Thyroid gland (tissue), 4 donors: Measurements from ENCODE around the gene EP400. TPM values are rescaled to one million over a fixed set of nuclear protein-coding genes. Genes with fewer than 3 reads are reported as not detected.

Experiments
- DNase-seq, 2 donors: peaks; one replicate each; pipeline ENCODE4 v3.0.0-alpha.2; 2019
- H3K27ac ChIP-seq, 3 donors: fragments of 200-600 bp; sonication (generic); 1 replicate in 2 of 3; 2 replicates in 1 of 3; pipeline ENCODE4 v1.5.1; 2016 to 2019; ENCODE audit warnings: mild to moderate bottlenecking in 1 of 3, moderate library complexity in 1 of 3
- H3K27me3 ChIP-seq: fragments of 200-600 bp; sonication (generic); one replicate; pipeline ENCODE4 v1.5.1; 2019
- H3K36me3 ChIP-seq, 2 donors: fragments of 200-600 bp; sonication (generic); one replicate each; pipeline ENCODE4 v1.5.1; 2016 to 2019
- H3K4me1 ChIP-seq, 2 donors: fragments of 200-600 bp; sonication (generic); one replicate each; pipeline ENCODE4 v1.5.1; 2017 to 2019
- H3K4me3 ChIP-seq, 3 donors: fragments of 200-600 bp; sonication (generic); replicated peaks in 1 of 3; 1 replicate in 2 of 3; 2 replicates in 1 of 3; pipeline ENCODE4 v1.5.1; 2016; ENCODE audit warnings: mild to moderate bottlenecking in 1 of 3
- H3K9me3 ChIP-seq: fragments of 200-600 bp; sonication (generic); one replicate; pipeline ENCODE4 v1.5.1; 2017
- POLR2A ChIP-seq, 2 donors: fragments of 450-650 bp; IDR thresholded peaks; one replicate each; pipeline ENCODE4 v1.6.1; 2017; ENCODE audit warnings: antibody characterized with exemption in 2 of 2, mild to moderate bottlenecking in 2 of 2, moderate library complexity in 1 of 2
- WGBS, 2 donors: methylation state at CpG; one replicate each; pipeline ENCODE4 v1.1.5; 2017; 5-methylcytosine and 5-hydroxymethylcytosine counted together
- intact Hi-C: fragments of 100-400 bp; cut with DNase I; formaldehyde crosslinking; loops from one replicate; pipeline ENCODE4 v1.15.1; 2023
- total RNA-seq, 4 donors: library from RNA; depleted of rRNA; stranded (reverse); fragments of >200 nt; gene quantifications; one replicate each; pipeline ENCODE4 v1.2.3, GENCODE V29; 2016
- TF ChIP-seq, protein P1 (sequence below), 6 experiments: fragments of 200-600 bp in 3 of 6; fragments of 450-650 bp in 3 of 6; sonication (generic) in 3 of 6; IDR thresholded peaks; one replicate each; pipeline ENCODE4 v1.5.1; 2016 to 2019; ENCODE audit warnings: antibody characterized with exemption in 6 of 6, mild to moderate bottlenecking in 2 of 6, inconsistent platforms in 1 of 6, moderate library complexity in 1 of 6

Gene EP400
- total RNA-seq, 4 donors from 2014 or later: 22.1 to 51.8 (median 25.4) TPM

- H3K9me3 ChIP-seq: no peaks in the 10 kb centered on the region
- H3K4me3 ChIP-seq: no peak overlapping the region
- H3K36me3 ChIP-seq: peaks cover 18 to 26% of the 10 kb centered on the region in 2 donors
- H3K27me3 ChIP-seq: no peaks in the 10 kb centered on the region
- no peaks in the 10 kb centered on the region for H3K4me1 ChIP-seq
- no peak for DNase-seq
- intact Hi-C loops: no loop called here
- H3K27ac ChIP-seq: no peak overlapping the region
- TF ChIP-seq POLR2A (IDR thresholded peaks at IDR 0.05): no peak
- TF ChIP-seq, protein P1, sequence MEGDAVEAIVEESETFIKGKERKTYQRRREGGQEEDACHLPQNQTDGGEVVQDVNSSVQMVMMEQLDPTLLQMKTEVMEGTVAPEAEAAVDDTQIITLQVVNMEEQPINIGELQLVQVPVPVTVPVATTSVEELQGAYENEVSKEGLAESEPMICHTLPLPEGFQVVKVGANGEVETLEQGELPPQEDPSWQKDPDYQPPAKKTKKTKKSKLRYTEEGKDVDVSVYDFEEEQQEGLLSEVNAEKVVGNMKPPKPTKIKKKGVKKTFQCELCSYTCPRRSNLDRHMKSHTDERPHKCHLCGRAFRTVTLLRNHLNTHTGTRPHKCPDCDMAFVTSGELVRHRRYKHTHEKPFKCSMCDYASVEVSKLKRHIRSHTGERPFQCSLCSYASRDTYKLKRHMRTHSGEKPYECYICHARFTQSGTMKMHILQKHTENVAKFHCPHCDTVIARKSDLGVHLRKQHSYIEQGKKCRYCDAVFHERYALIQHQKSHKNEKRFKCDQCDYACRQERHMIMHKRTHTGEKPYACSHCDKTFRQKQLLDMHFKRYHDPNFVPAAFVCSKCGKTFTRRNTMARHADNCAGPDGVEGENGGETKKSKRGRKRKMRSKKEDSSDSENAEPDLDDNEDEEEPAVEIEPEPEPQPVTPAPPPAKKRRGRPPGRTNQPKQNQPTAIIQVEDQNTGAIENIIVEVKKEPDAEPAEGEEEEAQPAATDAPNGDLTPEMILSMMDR (IDR thresholded peaks at IDR 0.05): no peak
- 95 to 96% methylated on average over 14 of the region's 14 CpGs for WGBS, 2 donors
These were observed 171.5 kb downstream of the EP400 start for GRCh38 chr12:132121283-132121682.

DNA sequence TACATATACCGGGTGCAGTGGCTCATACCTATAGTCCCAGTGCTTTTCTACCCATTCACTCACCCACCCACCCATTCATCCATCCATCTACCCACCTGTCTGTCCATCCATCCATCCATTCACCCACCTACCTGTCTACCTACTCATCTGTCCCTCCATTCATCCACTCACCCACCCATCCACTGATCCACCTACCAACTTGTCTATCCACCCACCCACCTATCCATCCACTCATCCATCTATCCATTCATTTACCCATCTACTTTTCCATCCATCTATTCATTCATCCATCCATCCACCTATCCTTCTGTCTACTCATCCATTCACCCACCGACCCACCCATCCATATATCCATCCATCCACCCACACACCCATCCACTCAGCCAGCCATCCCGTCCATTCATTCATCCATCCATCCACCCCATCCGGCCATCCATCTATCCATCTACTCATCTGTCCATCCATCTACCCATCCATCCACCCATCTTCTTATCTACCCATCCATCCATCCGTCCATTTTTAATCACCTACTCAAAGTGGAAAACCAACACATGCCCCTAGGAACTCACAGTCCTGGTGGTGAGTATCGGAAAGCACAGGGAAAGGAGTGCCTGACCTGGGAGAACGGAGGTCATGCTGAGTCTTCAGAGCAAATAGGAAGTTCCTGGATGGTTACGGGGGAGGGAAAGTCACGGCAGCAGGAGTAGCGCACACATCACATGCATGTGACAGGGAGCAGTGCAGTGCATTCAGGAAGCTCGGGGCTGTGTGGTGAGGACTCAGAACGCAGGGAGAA lies 174.4 kb downstream of the EP400 start:
- Histone ChIP-seq H3K4me1 (no peaks in the 10 kb centered on the region), H3K27ac (no peak overlapping the region), H3K36me3 (peaks cover 35 to 36% of the 10 kb centered on the region in 2 donors), H3K9me3 (no peaks in the 10 kb centered on the region), H3K27me3 (no peaks in the 10 kb centered on the region), H3K4me3 (no peak overlapping the region)
- intact Hi-C loops: no loop called here
- 88 to 98% methylated on average over 12 of the region's 12 CpGs for WGBS, 2 donors
- DNase-seq: no peak
- TF ChIP-seq, protein P1 (IDR thresholded peaks at IDR 0.05): no peak
- no peak for TF ChIP-seq POLR2A (IDR thresholded peaks at IDR 0.05)

DNA sequence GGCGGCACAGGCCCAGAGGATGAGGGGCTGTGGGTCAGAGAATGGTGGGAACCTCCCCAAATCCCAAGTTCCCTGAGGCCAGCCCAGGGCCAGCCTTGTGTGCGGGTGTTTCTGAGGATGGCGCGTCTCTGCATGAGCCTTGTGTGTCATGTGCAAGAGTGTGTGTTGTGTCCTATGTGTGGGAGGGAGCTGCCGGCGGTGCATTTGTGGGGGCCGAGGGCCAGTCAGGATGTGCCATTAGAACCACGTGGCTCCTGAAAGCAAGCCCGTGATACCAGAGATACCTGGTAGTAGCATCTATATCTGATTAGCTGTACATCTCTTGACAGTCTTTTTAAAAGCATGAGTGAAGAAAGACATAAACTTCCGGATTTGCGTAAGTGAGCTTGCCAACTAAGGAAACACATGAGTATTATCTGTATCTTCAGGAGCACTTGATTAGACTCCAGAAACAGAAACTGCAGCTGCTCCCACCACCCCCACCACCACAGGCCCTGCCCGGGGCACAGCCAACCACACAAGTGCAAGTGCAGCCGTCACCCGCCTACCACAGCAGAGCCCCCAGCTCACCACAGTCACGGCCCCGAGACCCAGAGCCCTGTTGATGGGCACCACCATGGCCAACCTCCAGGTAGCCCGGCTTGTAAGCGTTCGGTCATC lies 175.2 kb downstream of the EP400 start:
- Histone ChIP-seq H3K9me3 (no peaks in the 10 kb centered on the region), H3K4me3 (no peak overlapping the region), H3K36me3 (peaks cover 35 to 36% of the 10 kb centered on the region in 2 donors), H3K27ac (no peak overlapping the region), H3K27me3 (no peaks in the 10 kb centered on the region), H3K4me1 (no peaks in the 10 kb centered on the region)
- intact Hi-C loops: no loop called here
- no peak for DNase-seq
- TF ChIP-seq, protein P1 (IDR thresholded peaks at IDR 0.05): no peak
- no peak for TF ChIP-seq POLR2A (IDR thresholded peaks at IDR 0.05)
- WGBS, 2 donors: 92 to 96% methylated on average over 19 of the region's 19 CpGs

DNA sequence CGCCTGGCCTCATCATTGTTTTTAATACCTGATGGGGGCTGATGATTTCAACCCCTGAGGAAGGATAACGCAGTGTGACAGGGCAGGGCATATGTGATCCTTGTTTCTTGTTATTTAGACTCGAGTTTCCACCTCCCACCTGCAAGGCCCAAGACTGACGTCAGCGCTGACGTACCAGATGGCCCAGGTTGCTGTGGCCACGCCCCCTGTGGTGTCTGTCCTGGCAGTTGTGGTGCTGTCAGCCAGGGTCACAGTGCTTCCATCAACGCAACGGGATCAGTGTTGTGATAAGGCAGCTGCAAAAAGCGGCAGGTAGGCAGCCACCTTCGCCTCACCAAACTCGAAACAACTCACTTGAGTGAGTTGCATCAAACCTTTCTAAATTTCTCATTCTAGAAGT lies 176.0 kb downstream of the EP400 start:
- 96 to 97% methylated on average over 12 of the region's 12 CpGs for WGBS, 2 donors

More for the DNA sequence above, 176.0 kb downstream of the EP400 start:
- peaks cover 35 to 36% of the 10 kb centered on the region in 2 donors for H3K36me3 ChIP-seq
- no peaks in the 10 kb centered on the region for H3K4me1 ChIP-seq
- DNase-seq: no peak
- TF ChIP-seq, protein P1 (IDR thresholded peaks at IDR 0.05): no peak
- no peak for TF ChIP-seq POLR2A (IDR thresholded peaks at IDR 0.05)
- intact Hi-C loops: no loop called here
- H3K4me3 ChIP-seq: no peak overlapping the region
- H3K27me3 ChIP-seq: no peaks in the 10 kb centered on the region
- H3K9me3 ChIP-seq: no peaks in the 10 kb centered on the region
- H3K27ac ChIP-seq: no peak overlapping the region
